DMS114 treated with DMSO at 0.1 percent for 48 hours (cell line): ENCODE data around the gene SART3.
"Not testable (repeated sequence)": the region's sequence is repeated elsewhere in the genome, so short reads cannot be mapped to it uniquely, and the experiment has no call there.

Experiments
- DNase-seq: peaks from one replicate; lab custom pipeline; 2025; ENCODE audit not compliant: unreplicated experiment; lab: John Stamatoyannopoulos, UW

Gene SART3

DNA sequence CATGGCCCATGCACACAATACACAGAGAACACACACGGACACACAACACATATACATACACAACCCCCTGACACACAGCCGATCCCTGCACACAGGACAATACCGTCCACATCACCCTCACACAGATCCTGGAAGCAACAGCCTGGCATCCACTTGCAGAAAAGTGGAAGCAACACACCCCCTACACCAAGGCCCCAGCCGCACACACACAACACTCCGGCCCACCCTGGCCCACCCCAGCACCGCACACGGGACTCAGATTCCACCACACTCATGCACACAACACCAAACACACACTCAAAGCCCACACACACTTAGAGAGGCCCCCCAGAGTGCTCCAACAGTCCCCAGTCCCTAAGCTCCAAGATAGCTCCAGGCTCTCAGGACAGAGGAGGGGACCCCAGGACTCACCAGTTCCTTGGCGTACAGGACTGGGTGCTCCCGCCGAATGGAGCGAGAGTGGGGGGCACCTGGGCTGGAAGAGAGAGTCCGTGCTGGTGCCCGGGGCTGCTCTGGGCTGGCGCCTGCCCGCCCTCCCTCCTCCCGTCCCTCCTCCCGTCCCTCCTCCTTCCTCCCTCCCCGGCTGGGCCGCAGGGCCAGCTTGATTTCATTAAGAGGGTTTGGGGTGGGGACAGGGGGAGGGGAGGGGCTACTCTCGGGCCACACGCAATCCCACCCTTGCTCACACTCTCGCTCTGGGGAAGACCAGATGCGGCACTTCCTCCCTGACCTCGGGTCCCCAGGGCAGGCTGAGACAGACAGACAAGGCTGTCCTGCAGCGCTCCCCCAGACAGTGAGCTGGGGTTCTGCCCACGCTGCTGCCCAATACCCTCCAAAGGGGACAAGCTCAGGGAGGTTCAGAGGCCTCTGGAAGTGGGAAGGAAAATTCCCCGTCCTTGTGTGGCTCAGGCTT, 36.8 kb upstream of the SART3 start, which contains the start of gene TMEM119:
TMEM119 (minus strand) TSS at position 526 of the 913 bp plus-strand sequence. CDS start 5,701 bp downstream, outside the sequence.
- no peak for DNase-seq

DNA sequence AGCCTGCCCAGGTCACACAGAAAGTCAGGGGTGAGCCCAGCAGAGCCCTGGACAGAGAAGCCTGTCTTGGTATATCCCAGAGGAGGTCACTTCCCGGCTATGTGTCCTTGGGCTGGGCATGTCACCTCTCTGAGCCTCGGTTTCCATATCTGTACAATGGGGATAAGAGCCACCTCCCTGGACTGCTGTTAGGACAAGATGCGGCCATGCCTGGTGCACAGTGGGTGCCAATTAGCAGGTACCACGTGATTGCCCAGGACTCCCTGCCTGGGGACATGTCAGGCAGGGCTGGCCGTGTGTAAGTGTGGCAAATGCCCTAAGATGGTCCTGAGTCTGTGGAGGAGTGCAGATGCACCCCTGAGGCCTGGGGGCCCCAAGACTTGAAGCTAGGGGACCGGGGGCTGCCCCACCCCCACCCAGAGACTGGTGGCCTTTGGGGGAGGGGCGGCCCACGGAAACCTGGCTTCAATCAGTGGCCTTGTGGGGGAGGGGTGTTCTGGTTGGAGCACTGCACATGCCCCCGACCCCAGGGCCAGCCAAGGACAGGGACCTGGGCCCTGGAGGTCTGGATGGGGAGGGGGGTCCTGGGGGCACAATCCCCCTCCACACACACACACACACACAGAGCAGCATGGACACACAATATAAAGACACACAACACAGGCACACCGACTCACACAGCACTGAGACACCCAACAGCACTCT, 36.0 kb upstream of the SART3 start:
- no peak for DNase-seq

DNA sequence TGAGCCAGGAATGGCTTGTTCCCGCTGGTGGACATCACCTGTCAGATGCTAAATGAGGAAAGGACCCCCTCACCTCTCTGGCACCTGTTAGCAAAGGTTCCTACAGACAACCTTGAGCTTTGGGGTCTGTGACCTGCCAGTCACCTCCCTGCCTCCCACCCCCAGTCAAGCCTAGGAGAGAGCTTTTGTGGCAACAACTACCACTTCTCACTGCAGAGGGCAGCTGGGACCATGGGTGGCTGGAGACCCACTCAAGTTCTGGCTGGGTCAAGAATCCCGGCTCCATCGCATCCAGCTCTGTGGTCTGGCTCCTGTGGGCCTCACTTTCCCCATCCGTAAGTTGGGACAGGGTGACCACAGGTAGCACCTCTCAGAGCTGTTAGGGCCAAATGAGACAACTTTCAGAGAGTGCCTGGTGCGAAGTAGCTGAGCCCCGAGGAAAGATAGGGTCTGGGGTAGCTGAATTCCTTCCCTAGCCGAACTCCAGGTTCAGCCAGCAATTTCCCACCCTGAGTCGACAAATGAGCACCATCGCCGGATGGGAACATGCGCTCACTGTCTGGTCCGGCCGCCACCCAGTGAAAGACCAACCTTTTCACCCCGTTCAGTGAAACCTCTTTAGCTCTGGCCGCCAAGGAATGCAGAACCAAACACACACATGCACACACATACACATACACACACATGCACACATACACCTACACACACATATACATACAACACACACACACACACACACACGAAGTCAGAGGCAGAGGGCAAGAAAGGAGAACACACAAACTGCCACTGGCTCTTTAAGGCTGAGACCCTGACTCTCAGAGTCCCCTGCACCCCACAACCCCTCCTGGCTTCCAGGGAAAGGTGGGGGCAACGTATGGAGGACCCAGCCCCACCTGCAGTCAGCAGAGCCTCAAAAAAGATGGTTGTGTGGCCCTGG, 35.0 kb upstream of the SART3 start:
- DNase-seq = no peak

DNA sequence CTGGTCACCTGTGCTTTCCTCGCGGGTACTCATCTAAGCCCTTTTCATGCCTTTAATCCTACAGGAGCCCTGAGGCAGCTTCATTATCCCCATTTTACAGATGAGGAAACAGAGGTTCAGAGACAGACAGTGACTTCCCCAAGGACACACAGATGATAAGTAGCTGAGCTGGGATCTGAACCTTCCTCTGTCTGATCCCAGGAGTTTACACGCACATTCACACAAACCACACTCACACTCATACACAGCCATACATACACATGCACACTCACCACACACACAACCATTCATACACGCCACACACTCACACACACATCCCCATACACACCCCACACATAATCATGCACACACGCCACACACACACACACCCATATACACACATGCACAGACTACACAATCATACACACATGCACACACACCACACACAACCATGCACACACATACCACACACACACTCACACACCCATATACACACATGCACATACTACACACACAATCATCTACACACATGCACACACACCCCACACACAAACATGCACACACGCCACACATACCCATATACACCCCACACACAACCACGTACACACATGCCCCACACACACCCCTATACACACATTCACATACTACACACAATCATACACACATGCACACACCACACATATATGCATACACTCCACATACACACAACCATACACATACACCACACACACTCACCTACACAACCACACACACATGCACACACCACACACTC, 34.2 kb upstream of the SART3 start:
- no peak for DNase-seq

DNA sequence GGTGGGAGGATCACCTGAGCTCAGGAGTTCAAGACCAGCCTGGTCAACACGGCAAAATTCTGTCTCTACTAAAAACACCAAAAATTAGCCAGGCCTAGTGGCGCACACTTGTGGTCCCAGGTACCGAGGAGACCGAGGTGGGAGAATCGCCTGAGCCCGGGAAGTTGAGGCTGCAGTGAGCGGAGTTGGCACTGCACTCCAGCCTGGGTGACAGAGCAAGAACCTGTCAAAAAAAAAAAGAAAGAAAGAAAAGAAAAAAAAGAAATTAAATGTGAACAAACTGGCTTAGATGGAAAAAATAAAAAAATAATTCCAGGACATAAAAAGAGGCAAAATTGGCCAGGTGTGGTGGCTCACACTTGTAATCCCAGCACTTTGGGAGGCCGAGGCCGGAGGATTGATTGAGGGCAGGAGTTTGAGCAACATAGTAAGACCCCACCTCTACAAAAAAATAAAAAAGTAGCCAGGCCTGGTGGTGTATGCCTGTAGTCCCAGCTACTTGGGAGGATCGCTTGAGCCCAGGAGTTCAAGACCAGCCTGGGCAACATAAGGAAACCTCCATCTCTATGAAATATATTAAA, 33.4 kb upstream of the SART3 start:
- DNase-seq = no peak

DNA sequence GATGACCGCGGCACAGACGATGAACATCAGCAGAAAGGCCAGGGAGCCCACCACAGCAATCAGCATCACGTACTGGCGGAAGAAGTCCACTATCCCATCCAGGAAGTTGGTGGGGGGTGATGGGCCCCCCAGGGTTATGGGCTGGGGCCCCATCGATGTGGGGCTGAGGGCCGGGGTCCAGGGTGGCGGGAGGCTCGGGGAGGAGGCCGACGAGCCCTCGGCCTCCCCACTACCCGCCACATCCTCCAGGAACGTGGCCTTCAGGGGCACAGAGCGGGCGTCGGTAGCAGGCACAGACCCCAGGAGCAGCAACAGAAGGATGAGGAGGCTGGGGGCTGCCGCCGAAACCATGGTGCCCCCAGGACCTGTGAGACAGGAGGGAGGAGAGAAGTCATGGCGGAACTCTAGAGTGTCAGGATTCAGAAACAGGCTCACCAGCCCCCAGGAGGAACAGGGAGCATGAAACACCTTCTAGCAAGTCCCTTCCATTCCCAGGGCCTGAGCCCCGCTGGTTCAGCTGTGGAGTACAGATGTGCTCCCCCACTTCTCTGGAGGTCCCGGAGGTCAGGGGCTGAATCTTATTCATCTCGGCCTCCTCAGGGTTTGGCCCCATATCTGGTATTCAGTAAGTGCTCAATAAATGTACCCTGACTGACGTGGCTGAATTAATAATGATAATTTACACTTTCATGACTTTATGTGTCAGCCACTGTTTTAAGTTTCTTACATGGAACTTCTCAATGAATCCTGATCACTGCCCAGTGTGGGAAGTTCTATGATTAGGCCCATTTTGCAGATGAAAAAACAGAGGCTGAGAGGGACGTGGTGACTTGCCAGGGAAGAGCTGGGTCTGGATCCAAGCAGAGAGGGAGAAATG, 31.3 kb upstream of the SART3 start:
- DNase-seq = no peak

DNA sequence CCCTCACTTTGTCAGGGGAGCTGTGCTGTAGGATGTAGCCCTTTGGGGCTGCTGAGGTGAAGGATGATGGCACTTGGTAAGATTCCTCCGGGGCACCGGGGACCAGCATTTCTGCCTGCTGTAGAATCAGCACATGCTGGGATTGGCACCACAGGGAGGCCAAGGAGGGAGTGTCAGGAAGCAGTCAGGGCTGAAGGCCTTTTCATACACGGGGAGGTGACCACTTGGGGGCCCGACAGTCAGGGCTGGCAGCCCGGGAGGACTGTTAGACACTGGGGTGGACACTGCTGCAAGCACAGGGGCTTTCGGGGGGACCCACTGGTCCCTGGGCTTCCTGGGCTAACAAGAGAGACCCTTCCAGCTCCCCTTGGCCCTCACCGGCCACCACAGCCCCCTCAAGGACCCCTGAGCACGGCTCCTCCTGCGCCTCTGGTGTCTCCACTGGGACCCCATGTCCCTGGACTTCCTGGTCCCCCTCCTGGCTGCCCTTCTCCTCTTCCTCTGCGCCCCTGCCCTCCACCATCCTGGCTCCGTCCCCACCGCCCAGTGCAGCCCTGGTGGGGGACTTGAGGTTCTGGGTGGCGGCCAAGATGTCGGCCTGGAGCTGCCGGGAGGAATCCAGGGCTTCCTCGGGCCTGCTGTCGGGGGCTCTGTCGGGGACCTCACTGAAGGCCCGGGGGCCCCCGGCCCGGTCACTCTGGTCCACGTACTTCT, 30.5 kb upstream of the SART3 start:
- no peak for DNase-seq

DNA sequence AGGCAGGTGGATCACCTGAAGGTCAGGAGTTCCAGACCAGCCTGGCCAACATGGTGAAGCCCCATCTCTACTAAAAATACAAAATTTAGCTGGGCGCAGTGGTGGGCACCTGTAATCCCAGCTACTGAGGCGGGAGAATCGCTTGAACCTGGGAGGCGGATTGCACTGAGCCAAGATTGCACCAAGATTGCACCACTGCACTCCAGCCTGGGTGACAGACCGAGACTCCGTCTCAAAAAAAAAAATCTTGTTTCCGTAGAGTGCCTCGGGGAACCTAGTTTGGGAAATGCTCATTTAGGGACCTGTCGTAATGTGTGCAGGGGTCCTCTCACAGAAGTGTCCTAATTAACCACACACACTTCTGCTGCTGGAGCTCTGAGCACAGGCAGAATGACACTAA, 29.5 kb upstream of the SART3 start:
- DNase-seq = not testable (repeated sequence)

DNA sequence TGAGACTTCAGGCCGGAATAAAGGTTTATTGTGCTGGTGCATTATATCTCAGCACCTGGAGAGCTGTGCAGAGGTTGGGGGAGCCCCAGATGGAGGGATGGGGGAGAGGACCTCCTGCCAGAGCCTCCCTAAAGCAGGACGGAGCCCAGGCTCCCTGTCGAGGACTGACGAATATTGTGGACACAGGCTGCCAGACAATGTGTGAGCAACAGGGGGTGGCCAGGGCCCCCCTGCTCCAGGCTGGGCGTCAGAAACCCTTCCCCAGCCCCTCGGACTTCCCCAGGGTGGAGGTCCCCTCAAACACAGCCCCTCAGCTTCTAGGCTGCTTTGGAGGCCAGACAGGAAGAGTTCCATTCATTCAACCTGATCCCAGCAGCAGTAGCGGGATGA, 28.9 kb upstream of the SART3 start:
- no peak for DNase-seq

DNA sequence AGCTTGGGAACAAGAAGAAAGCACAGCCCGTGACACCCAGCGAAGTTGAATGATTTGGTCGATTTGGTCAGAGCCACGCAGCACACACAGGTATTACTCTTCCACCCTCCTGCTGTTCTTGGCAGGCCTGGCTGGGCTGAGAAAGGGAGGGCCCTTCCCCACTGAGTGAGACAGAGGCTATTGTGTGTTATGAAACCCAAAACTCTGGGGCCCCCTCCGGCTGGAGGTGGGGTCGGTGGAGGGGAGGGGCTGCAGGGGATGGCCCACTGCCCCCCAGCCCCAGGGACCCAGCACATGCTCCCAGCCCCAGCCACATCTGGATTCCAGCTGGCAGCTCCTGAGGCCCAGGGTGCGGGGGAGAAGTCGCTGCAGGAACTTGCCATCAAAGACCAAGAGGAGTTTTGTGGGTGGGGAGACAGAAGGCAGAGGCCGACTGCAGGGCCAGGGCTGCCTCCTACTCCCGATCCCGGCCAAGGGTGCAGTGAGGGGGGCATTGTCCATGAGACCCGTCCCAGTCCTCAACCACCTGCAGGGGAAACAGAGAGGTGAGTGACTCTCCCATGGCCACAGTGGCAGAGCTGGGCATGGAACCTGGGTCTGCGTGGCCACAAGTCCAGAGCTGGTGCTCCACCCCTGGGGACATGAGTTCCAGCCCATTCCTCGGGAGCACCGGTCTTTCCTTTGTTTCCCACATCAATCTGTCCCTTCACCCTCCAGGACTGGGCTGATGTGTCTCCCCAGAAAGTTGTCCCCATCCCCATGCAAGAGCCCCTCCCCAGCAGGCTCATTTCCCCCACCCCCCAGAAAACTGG, 28.3 kb upstream of the SART3 start:
- DNase-seq = no peak

DNA sequence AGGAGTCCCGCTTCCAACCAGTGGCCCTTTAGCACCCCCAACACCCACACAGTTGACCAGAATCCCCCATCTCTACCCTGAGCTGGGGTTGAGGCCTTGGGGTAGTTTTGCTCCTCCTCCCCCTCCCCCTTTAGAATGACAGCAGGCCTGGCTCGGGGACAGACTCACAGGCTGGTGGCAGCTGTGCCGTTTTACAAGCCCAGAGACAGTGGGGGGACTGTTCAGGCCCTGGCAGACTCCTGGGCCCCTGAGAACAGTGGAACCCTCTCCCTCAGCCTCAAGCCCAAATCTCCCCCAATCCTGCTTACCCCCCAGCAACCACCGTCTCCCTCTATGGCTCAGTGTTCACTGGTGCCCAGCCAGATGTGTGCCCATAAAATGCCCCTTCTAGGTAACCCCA, 26.9 kb upstream of the SART3 start:
- no peak for DNase-seq

DNA sequence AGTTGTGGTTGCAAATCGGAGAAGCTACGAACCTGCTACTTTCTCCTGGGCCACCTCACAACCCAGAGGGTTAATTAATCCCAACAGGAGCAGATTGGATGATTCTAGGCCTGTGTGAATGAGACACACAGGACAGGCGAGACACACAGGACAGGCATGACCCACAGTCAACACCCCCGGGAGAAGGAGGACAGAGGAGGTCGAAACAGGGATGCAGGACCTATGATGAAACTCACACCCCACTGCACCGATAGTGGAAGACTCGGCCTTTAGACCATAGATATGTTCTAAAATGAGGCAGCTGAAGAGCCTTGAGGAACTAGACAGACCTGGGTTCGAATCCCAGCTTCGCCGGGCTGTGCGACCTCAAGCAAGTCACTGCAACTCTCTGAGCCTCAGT, 25.3 kb upstream of the SART3 start:
- DNase-seq = no peak

DNA sequence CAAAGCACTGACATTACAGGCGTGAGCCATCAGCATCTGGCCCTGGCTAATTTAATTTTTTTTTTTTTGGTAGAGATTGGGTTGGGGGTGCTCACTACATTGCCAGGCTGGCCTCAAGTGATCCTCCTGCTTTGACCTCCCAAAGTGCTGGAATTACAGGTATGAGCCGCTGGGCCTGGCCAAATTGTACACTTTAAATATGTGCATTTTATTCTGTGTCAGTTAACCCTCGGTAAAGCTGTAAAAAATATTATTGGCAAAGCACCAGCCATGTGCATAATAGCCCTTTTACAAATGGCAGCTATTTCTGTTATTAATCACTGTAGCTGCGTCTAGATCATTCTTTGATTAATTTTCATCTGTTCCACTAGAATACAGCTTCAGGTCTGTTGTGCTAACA, 24.9 kb upstream of the SART3 start:
- no peak for DNase-seq

DNA sequence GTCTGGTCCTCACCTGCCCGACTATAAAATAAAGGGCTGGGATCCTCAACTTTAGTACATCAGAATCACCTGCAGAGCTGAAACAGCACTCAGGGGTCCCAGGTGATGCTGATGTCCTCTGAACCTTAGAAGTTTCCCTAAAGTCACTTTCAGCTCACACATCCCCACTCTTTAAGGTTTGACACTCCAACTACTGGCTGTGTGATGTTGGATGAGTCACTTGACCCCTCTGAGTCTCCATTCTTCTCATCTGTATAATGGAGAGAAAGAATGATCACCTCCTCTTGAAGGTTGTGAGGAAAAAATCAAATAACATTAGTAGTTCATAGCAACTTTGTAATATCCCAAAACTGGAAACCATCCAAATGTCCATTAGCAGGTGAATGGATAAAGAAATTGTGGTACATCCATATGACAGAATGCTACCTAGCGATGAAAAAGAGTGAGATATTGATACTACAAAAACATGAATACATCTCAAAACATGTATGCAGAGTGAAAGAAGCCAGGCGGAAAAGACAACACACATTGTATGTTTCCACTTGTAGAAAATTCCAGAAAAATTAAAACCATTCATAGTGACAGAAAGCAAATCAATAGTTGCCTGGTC, 23.6 kb upstream of the SART3 start:
- no peak for DNase-seq

DNA sequence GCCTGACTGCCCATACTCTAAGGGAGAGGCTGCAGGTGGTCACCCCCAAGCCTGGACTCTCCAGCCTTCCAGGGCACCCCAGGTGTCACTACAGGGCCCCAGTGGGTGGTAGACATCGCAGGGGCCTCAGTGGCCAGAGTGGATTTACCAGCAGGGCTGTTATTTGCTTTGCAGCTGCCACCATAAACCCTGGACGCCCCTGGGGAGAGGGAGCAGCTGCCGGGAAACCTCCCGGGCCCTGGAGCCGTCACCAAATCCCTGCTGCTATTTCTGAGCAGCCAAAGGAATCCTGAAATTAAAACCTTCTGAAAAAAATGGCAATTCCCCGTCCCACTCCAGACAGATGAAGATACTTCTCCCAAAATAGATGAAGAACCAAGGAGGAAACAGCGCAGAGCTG, 23.0 kb upstream of the SART3 start:
- no peak for DNase-seq

DNA sequence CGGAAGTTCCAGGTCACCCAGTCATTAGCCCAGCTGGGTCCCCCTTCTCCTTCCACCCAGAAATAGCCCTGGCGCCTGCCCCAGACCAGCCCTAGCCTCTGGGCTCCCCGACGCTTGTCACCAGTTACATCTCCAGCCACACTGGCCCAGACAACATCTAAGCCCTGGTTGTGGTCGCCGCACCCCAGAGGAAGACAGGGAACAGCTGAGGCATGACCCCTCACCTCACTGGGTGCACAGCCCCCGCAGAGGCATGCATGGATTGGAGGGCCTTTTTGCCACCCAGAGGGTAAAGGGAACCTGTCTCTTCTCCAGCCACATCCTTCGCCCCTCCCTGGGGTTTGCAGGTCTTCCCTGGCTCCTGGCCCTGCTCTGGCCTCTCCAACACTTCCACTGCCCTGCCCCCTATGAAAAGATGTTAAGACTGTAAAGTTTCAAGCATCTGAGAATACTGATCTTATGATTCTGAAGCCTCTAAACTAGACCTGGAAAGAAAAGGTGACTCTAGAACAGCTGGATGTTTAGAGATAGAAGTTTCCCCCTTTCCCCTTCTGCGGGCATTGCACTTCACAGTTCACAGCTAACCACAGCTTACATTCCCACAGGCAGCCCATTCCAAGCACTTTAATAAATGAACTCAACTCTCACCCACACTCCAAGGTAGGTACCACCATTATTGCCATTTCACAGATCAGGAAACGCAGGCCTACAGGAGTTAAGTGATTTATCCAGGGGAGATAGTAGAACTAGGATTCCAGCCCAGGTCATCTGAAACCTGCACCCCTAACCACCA, 22.2 kb upstream of the SART3 start:
- no peak for DNase-seq

DNA sequence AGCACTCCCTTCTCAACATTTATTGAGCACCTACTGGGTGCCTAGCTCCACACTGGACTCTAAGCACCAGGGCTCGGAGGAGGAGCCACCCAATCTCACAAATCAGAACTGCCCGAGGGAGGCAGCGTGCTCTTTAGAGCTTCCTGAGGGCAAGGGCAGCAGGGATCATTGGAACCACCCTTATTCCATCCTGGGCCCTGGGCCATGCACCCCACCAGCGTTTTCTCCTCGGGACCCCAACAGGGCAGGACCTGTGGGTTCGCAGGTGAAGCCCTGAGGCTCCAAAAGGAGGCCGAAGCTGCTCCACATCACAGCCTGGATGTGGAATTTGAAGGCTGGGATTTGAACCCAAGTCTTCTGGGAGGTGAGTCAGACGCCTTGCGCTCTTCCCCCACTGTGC, 21.5 kb upstream of the SART3 start:
- no peak for DNase-seq
